ENCODE measurements around the gene PAPSS1. TPM values are rescaled to one million over a fixed set of nuclear protein-coding genes. Genes with fewer than 3 reads are reported as not detected.
"Not testable (repeated sequence)": the region's sequence is repeated elsewhere in the genome, so short reads cannot be mapped to it uniquely, and the experiment has no call there.

The PAPSS1 gene
- total and polyA plus RNA-seq, 7 donors, result 20.6 to 30.0 (median 25.5) TPM

DNA sequence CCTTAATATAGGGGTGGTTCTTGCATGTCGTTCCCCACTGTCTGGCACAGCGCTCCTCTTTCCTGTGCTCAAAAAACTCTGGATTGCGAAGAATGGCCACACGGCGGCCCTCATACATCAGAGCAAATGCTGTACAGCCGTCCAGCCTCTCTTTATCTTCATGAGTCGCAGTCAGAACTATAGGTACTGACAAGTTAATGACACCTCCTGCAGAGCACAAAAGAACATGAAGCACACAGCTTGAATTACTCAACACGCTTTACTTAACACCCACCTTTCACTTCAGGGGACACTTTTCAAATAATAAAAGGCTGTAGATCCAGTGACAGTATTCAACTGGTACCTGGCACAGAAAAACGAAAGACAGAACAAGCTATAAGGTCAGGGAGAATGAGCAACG lies 65.3 kb downstream of the PAPSS1 start:
- Histone ChIP-seq H3K4me3 (no peak overlapping the region), H3K9me3 (no peaks in the 10 kb centered on the region), H3K4me1 (peaks cover 0 to 11% (median 0%) of the 10 kb centered on the region in 4 donors), H3K27me3 (no peaks in the 10 kb centered on the region), H3K27ac (no peak overlapping the region), H3K36me3 (peaks cover 0 to 21% (median 3%) of the 10 kb centered on the region in 4 donors)
- no peak for TF ChIP-seq POLR2AphosphoS5 (IDR thresholded peaks at IDR 0.05)
- no peak for TF ChIP-seq POLR2A (IDR thresholded peaks at IDR 0.05)
- TF ChIP-seq, protein P1, sequence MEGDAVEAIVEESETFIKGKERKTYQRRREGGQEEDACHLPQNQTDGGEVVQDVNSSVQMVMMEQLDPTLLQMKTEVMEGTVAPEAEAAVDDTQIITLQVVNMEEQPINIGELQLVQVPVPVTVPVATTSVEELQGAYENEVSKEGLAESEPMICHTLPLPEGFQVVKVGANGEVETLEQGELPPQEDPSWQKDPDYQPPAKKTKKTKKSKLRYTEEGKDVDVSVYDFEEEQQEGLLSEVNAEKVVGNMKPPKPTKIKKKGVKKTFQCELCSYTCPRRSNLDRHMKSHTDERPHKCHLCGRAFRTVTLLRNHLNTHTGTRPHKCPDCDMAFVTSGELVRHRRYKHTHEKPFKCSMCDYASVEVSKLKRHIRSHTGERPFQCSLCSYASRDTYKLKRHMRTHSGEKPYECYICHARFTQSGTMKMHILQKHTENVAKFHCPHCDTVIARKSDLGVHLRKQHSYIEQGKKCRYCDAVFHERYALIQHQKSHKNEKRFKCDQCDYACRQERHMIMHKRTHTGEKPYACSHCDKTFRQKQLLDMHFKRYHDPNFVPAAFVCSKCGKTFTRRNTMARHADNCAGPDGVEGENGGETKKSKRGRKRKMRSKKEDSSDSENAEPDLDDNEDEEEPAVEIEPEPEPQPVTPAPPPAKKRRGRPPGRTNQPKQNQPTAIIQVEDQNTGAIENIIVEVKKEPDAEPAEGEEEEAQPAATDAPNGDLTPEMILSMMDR (IDR thresholded peaks at IDR 0.05), result no peak
- no peak for TF ChIP-seq EP300 (IDR thresholded peaks at IDR 0.05)
- DNase-seq, result no peak
- 86 to 90% methylated on average over 10 of the region's 10 CpGs for WGBS, 2 donors
- intact Hi-C loops (cut with DNase I), result no loop called here

DNA sequence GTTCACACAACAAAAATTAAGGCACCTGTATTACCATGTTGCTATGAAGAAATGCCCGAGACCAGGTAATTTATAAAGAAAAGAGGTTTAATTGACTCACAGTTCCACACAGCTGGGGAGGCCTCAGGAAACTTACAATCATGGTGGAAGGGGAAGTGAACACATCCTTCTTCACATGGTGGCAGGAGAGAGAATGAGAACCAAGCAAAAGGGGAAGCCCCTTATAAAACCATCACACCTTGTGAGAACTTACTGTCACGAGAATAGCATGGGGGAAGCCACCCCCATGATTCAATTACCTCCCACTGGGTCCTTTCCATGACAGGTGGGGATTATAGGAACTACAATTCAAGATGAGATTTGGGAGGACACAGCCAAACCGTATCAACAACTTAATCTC lies 68.6 kb downstream of the PAPSS1 start:
- H3K4me3 ChIP-seq; intact Hi-C loops (cut with DNase I); H3K4me1 ChIP-seq; H3K27ac ChIP-seq; H3K9me3 ChIP-seq; H3K27me3 ChIP-seq; DNase-seq: not testable (repeated sequence)
- peaks cover 0 to 21% (median 3%) of the 10 kb centered on the region in 4 donors for H3K36me3 ChIP-seq
- 80 to 83% methylated on average over 3 of the region's 3 CpGs for WGBS, 2 donors

DNA sequence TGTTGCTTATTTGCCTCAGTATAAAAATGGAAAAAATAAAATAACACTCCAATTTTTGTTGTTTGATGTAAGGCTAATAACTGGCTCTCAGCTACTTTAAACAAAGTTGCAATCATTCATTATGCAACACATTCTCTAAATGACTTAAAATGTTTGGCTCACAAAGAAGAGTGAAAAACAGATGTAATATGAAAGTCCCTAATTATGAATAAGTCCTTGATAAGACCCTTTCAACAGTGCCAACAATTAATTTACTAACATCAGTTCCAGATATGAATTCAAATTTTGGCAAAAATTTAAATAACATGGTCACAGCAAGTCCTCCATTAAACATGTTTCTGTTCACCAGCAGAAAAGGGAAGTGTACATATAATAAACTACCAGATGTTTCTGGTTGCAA lies 69.8 kb downstream of the PAPSS1 start:
- no peak for TF ChIP-seq EP300 (IDR thresholded peaks at IDR 0.05)
- TF ChIP-seq, protein P1 (IDR thresholded peaks at IDR 0.05), result no peak
- Histone ChIP-seq H3K4me1 (peaks cover 0 to 10% (median 0%) of the 10 kb centered on the region in 4 donors), H3K36me3 (peaks cover 0 to 21% (median 3%) of the 10 kb centered on the region in 4 donors), H3K4me3 (no peak overlapping the region), H3K27me3 (no peaks in the 10 kb centered on the region), H3K27ac (no peak overlapping the region), H3K9me3 (no peaks in the 10 kb centered on the region)
- intact Hi-C loops (cut with DNase I), result no loop called here
- DNase-seq, result no peak

DNA sequence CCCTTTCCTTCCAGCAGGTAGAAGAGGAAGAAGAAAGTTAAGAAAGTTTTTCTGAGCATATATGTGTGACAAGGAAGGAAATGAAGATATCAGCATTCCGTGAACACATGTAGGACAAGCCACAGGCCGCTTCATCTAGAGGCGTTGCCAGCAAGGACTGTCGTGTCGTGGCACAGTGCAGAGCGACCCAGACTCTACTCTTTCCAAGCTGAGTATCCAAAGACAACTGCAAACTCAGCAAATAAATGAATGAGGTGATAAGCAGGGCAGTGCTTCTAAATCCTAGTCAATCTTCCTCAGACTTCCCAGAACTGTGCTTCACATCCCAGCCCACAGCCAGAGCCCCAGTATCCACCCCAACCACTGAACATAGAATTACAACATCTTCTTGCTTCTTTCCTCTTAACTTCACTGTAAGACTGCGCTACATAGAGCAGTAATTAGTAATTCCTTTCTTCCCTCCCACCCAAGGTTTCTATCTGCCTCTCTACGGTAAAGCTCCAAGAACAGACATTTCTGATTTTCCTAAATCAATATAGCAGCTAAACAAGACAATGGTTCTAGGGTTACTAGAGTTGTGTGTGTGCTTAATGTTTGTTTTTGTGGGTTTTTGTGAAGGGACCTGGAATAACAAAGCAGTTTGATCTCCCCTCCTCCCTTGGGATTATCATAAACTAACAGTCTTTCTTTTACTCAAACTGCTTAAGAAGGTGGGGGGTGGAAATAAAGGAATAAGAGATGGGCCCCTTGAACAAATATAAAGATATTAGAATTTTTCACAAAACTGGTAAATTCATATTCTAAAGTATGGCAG lies 71.6 kb downstream of the PAPSS1 start:
- no peak for TF ChIP-seq POLR2A (IDR thresholded peaks at IDR 0.05)
- TF ChIP-seq, protein P1 (IDR thresholded peaks at IDR 0.05), result no peak
- no peak for TF ChIP-seq EP300 (IDR thresholded peaks at IDR 0.05)
- TF ChIP-seq POLR2AphosphoS5 (IDR thresholded peaks at IDR 0.05), result no peak
- WGBS, 2 donors, result 94 to 98% methylated on average over 8 of the region's 8 CpGs

GRCh38 chr4:107647591-107647990 lies 72.4 kb downstream of the PAPSS1 start:
- 96 to 97% methylated on average over 4 of the region's 4 CpGs for WGBS, 2 donors
- no peak for TF ChIP-seq POLR2A (IDR thresholded peaks at IDR 0.05)
- TF ChIP-seq POLR2AphosphoS5 (IDR thresholded peaks at IDR 0.05), result no peak
- TF ChIP-seq, protein P1 (IDR thresholded peaks at IDR 0.05), result no peak
- no peak for TF ChIP-seq EP300 (IDR thresholded peaks at IDR 0.05)
- intact Hi-C loops (cut with DNase I), result no loop called here
- no peaks in the 10 kb centered on the region for H3K27me3 ChIP-seq
- H3K36me3 ChIP-seq, result peaks cover 8 to 24% (median 11%) of the 10 kb centered on the region in 4 donors
- H3K27ac ChIP-seq, result no peak overlapping the region
- H3K4me3 ChIP-seq, result no peak overlapping the region
- peaks cover 0 to 10% (median 0%) of the 10 kb centered on the region in 4 donors for H3K4me1 ChIP-seq
- DNase-seq, result no peak
- H3K9me3 ChIP-seq, result no peaks in the 10 kb centered on the region

More for the DNA sequence above, 71.6 kb downstream of the PAPSS1 start:
- peaks cover 0 to 10% (median 0%) of the 10 kb centered on the region in 4 donors for H3K4me1 ChIP-seq
- H3K4me3 ChIP-seq, result no peak overlapping the region
- no peaks in the 10 kb centered on the region for H3K9me3 ChIP-seq
- no peaks in the 10 kb centered on the region for H3K27me3 ChIP-seq
- intact Hi-C loops (cut with DNase I), result no loop called here
- DNase-seq, result no peak
- H3K27ac ChIP-seq, result no peak overlapping the region
- peaks cover 8 to 32% (median 11%) of the 10 kb centered on the region in 4 donors for H3K36me3 ChIP-seq
